K562 (cell line): ENCODE measurements around the gene CMBL. TPM values are rescaled to one million over a fixed set of nuclear protein-coding genes. Genes with fewer than 3 reads are reported as not detected.

Source experiments
- BACH1 ChIP-seq: fragments of 200-800 bp; sonication (Bioruptor generic); IDR thresholded peaks from 2 replicates; pipeline ENCODE4 v1.6.1; 2016; ENCODE audit warnings: missing genetic modification characterization, missing compliant biosample characterization
- BRD9 ChIP-seq: fragments of 450-650 bp; IDR thresholded peaks from 2 replicates; pipeline ENCODE4 v1.6.1; 2018; ENCODE audit warnings: low read depth; ENCODE audit not compliant: partially characterized antibody
- CBX8 ChIP-seq: fragments of 200-600 bp; sonication (generic); IDR thresholded peaks from 2 replicates; pipeline ENCODE4 v1.6.1; 2012; ENCODE audit warnings: borderline replicate concordance, mixed run types, low read depth, mild to moderate bottlenecking, moderate library complexity, mixed read lengths, low read length, control low read depth, inconsistent platforms; ENCODE audit not compliant: poor library complexity, severe bottlenecking; ENCODE audit errors: extremely low read depth
- E2F8 ChIP-seq: fragments of 450-650 bp; IDR thresholded peaks from 2 replicates; pipeline ENCODE4 v1.7.1; 2018; ENCODE audit warnings: mild to moderate bottlenecking, low read depth; ENCODE audit not compliant: partially characterized antibody
- FIP1L1 ChIP-seq: fragments of 200-400 bp; formaldehyde crosslinking; IDR thresholded peaks from 2 replicates; pipeline ENCODE4 v1.6.1; 2018; ENCODE audit warnings: mild to moderate bottlenecking, low read depth, low read length; ENCODE audit not compliant: poor library complexity, severe bottlenecking
- FOXM1 ChIP-seq, 2 experiments: fragments of 450-650 bp in 1 of 2; sonication (generic) in 1 of 2; formaldehyde crosslinking in 1 of 2; IDR thresholded peaks; 2 replicates each; pipeline versions ENCODE4 v1.6.1 to v1.9.0; 2017 to 2022; ENCODE audit warnings: low read depth in 2 of 2, mild to moderate bottlenecking in 2 of 2, missing genetic modification reagents in 1 of 2, moderate library complexity in 1 of 2
- GTF2E2 ChIP-seq: fragments of 200-800 bp; sonication (Bioruptor generic); IDR thresholded peaks from 2 replicates; pipeline ENCODE4 v1.6.1; 2016; ENCODE audit warnings: missing genetic modification characterization, missing compliant biosample characterization
- KAT2B ChIP-seq: IDR thresholded peaks from one replicate; pipeline ENCODE4 v1.6.1; 2012; ENCODE audit warnings: low read depth, mild to moderate bottlenecking, control low read depth, inconsistent platforms, low read length, moderate library complexity
- PHB ChIP-seq: fragments of 250-450 bp; sonication (Bioruptor Pico); IDR thresholded peaks from 2 replicates; pipeline ENCODE4 v1.5.0; 2021
- SNIP1 ChIP-seq: fragments of 450-650 bp; IDR thresholded peaks from 2 replicates; pipeline ENCODE4 v1.7.1; 2017; ENCODE audit warnings: low read depth, mild to moderate bottlenecking
- SP2 ChIP-seq: IDR thresholded peaks from 2 replicates; pipeline ENCODE4 v1.6.1; 2011; ENCODE audit warnings: mild to moderate bottlenecking, low read depth, low read length, moderate library complexity; ENCODE audit not compliant: poor library complexity, severe bottlenecking; ENCODE audit errors: extremely low read depth
- TAF1 ChIP-seq: IDR thresholded peaks from 2 replicates; pipeline ENCODE4 v1.6.1; 2011; ENCODE audit warnings: mild to moderate bottlenecking, low read length, moderate library complexity; ENCODE audit not compliant: insufficient read depth, control insufficient read depth, severe bottlenecking; ENCODE audit errors: extremely low read depth
- THRAP3 ChIP-seq: fragments of 450-650 bp; IDR thresholded peaks from 2 replicates; pipeline ENCODE4 v1.6.1; 2016; ENCODE audit warnings: mild to moderate bottlenecking, inconsistent platforms, borderline replicate concordance
- ZC3H4 ChIP-seq: sonication (generic); formaldehyde crosslinking; IDR thresholded peaks from 2 replicates; pipeline ENCODE4 v1.9.0; 2021; ENCODE audit warnings: missing genetic modification reagents, borderline replicate concordance
- ZNF174 ChIP-seq: fragments of 250-450 bp; sonication (Bioruptor Pico); IDR thresholded peaks from 2 replicates; pipeline ENCODE4 v1.4.0; 2020; ENCODE audit warnings: mild to moderate bottlenecking
- ZNF217 ChIP-seq: sonication (generic); formaldehyde crosslinking; IDR thresholded peaks from 2 replicates; pipeline ENCODE4 v1.8.0; 2022; ENCODE audit warnings: mild to moderate bottlenecking, missing genetic modification reagents
- ZNF41 ChIP-seq: fragments of 250-450 bp; sonication (Bioruptor Pico); conservative IDR thresholded peaks from 2 replicates; pipeline ENCODE4 v1.4.0; 2020; ENCODE audit warnings: mild to moderate bottlenecking
- ZNF431 ChIP-seq: sonication (generic); formaldehyde crosslinking; IDR thresholded peaks from 2 replicates; pipeline ENCODE4 v1.8.0; 2022; ENCODE audit warnings: mild to moderate bottlenecking, missing genetic modification reagents
- polyA plus RNA-seq, 8 experiments: library from polyadenylated mRNA; depleted of rRNA in 4 of 8; stranded (reverse) in 5 of 8; unstranded in 3 of 8; fragments of >200 nt; fragmentation: Nextera tagmentation in 2 of 8; fragmentation: Illumina TruSeq in 1 of 8; extraction: Ambion mirVana in 2 of 8; extraction: Trizol in 1 of 8; gene quantifications; 2 replicates each; pipeline versions ENCODE4 v1.2.1 to v1.2.3, GENCODE V29; 2011 to 2014; ENCODE audit warnings: inconsistent platforms in 1 of 8, missing spikeins in 1 of 8
- total RNA-seq, 7 experiments: library from RNA; depleted of rRNA in 6 of 7; stranded (reverse); fragments of >200 nt in 6 of 7; fragmentation: Illumina TruSeq in 2 of 7; extraction: Trizol in 2 of 7; gene quantifications; 2 replicates each; pipeline versions ENCODE4 v1.2.1 to v1.2.3, GENCODE V29; 2011 to 2021; ENCODE audit warnings: low replicate concordance in 1 of 7
- TF ChIP-seq, protein P1 (sequence below): sonication (generic); formaldehyde crosslinking; IDR thresholded peaks from 2 replicates; pipeline ENCODE4 v1.9.0; 2022; ENCODE audit warnings: mild to moderate bottlenecking, missing genetic modification reagents
- TF ChIP-seq, protein P2 (sequence below): conservative IDR thresholded peaks from 2 replicates; pipeline ENCODE4 v1.6.1; 2011; ENCODE audit warnings: low read depth, mild to moderate bottlenecking, low read length; ENCODE audit not compliant: control insufficient read depth
- TF ChIP-seq, protein P3 (sequence below): fragments of 450-650 bp; IDR thresholded peaks from 2 replicates; pipeline ENCODE4 v1.6.1; 2014; ENCODE audit warnings: low read depth, mild to moderate bottlenecking, moderate library complexity, borderline replicate concordance

CMBL gene
- total and polyA plus RNA-seq, 9 of the 15 experiments (the other 6 are each of a cell fraction or from before 2014, with no cell fraction given): 22.6 to 192 (median 71.1) TPM

- TF ChIP-seq TAF1 (peak; percentile 98), BACH1 (no peak), KAT2B (no peak), BRD9 (no peak), GTF2E2 (tag) (peak; percentile 95), ZNF217 (CRISPR knock-in tag) (no peak), ZNF41 (CRISPR knock-in tag) (no peak), CBX8 (no peak), ZNF431 (CRISPR knock-in tag) (no peak), FOXM1 (IDR thresholded peaks at IDR 0.05; ENCODE audit: low read depth) (peak; percentile 67), FOXM1 (CRISPR knock-in tag; IDR thresholded peaks at IDR 0.05; ENCODE audit: low read depth) (0 out of 2 replicates have a peak, but pooled peaks have one; percentile 60), FIP1L1 (peak; percentile 92), SP2 (no peak), PHB (CRISPR knock-in tag) (no peak), THRAP3 (no peak), ZNF174 (CRISPR knock-in tag) (no peak), E2F8 (peak; percentile 65), ZC3H4 (CRISPR knock-in tag) (no peak), SNIP1 (no peak)
- TF ChIP-seq, protein P1, sequence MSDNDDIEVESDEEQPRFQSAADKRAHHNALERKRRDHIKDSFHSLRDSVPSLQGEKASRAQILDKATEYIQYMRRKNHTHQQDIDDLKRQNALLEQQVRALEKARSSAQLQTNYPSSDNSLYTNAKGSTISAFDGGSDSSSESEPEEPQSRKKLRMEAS: peak; percentile 97
- TF ChIP-seq, protein P2, sequence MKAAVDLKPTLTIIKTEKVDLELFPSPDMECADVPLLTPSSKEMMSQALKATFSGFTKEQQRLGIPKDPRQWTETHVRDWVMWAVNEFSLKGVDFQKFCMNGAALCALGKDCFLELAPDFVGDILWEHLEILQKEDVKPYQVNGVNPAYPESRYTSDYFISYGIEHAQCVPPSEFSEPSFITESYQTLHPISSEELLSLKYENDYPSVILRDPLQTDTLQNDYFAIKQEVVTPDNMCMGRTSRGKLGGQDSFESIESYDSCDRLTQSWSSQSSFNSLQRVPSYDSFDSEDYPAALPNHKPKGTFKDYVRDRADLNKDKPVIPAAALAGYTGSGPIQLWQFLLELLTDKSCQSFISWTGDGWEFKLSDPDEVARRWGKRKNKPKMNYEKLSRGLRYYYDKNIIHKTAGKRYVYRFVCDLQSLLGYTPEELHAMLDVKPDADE: peak; percentile 76
- TF ChIP-seq, protein P3, sequence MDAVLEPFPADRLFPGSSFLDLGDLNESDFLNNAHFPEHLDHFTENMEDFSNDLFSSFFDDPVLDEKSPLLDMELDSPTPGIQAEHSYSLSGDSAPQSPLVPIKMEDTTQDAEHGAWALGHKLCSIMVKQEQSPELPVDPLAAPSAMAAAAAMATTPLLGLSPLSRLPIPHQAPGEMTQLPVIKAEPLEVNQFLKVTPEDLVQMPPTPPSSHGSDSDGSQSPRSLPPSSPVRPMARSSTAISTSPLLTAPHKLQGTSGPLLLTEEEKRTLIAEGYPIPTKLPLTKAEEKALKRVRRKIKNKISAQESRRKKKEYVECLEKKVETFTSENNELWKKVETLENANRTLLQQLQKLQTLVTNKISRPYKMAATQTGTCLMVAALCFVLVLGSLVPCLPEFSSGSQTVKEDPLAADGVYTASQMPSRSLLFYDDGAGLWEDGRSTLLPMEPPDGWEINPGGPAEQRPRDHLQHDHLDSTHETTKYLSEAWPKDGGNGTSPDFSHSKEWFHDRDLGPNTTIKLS: no peak
Observed at GRCh38 chr5:10249948-10250805, 57.5 kb downstream of the CMBL start, which contains the start of gene CCT5 (continued).
